HT1080 (cell line): Measurements from ENCODE around the gene GSTT4. TPM values are rescaled to one million over a fixed set of nuclear protein-coding genes. Genes with fewer than 3 reads are reported as not detected.
"Not testable (repeated sequence)": the region's sequence is repeated elsewhere in the genome, so short reads cannot be mapped to it uniquely, and the experiment has no call there.

Source experiments
- DNase-seq: peaks from one replicate; pipeline ENCODE4 v3.0.0-alpha.2; 2015; ENCODE audit warnings: low read depth
- total RNA-seq: library from RNA; depleted of rRNA; stranded (reverse); fragments of >200 nt; shearing (Covaris generic); gene quantifications from 2 replicates; pipeline ENCODE4 v1.2.3, GENCODE V29; 2014

GSTT4 gene
- total RNA-seq, 1 experiment from 2014 or later, result not detected

DNA sequence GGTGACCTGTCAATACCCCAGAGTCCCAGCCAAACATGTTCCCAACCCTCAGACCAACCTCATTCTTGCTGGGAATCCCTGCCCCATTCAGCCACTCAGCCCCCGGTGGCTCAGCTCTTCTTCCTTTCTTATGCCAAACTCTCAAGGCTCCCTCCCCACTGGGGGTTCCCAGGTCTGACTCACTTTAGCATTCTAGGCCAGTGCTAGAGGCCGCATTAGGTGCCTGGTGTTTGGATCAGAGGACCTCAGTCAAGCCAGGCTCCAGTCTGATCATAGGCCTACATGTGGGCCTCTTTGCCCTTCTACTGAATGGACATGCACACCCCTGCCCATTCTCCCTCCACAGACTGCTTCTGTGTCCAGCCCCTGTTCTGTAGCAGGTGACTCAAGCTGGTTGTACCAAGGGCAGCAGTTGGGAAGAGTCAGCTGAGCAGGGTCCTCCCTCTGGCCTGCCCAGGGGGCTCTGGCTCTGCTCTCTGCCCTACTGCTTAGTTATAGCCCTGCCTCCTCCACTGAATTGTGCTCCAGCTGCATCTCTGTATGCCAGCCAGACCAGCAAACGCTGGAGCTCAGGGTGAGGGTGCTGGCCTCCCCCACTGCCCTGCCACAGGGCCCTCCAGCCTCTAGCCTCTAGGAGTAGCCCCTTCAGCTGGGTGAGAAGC lies 15.5 kb downstream of the GSTT4 start:
- DNase-seq, result not testable (repeated sequence)

- DNase-seq, result not testable (repeated sequence)
Measured at GRCh38 chr22:23986538-23987178, 18.6 kb downstream of the GSTT4 start.

- not testable (repeated sequence) for DNase-seq
Measured at GRCh38 chr22:23986089-23986488, 19.2 kb downstream of the GSTT4 start.

- DNase-seq, result no peak
Measured at GRCh38 chr22:23984430-23984829, 20.8 kb downstream of the GSTT4 start.

GRCh38 chr22:23980567-23980966 lies 24.7 kb downstream of the GSTT4 start:
- not testable (repeated sequence) for DNase-seq

- not testable (repeated sequence) for DNase-seq
Measured at GRCh38 chr22:23979557-23980240, 25.6 kb downstream of the GSTT4 start, which contains the start of gene GSTT2. Gene GSTT2 (plus strand): TSS chr22:23980134.

DNA sequence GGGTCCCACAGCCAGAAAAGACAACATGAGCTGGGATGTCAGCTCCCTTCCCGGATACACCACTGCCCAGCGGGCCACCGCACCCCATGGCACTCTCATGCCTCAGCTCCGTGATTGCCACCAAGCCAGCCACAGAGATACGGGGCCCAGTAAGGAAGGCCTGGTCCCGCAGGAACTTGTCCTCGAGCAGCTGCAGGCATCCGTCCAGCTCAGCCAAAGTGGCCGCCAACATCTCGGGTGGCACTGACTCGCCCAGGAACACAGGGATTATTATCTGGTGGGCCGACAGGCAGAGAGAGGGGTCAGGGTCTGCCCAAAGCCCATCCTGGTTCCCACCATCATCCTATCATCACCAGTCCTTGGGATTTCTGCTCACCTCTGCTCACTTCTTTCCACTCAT lies 27.9 kb downstream of the GSTT4 start:
- DNase-seq, result not testable (repeated sequence)

GRCh38 chr22:23974836-23975352 lies 30.4 kb downstream of the GSTT4 start:
- DNase-seq, result not testable (repeated sequence)

- DNase-seq, result not testable (repeated sequence)
Measured at GRCh38 chr22:23974345-23974744, 30.9 kb downstream of the GSTT4 start, which contains the start of gene DDT. Gene DDT (minus strand): TSS chr22:23974441. CDS start chr22:23974414, 27 bp downstream.

DNA sequence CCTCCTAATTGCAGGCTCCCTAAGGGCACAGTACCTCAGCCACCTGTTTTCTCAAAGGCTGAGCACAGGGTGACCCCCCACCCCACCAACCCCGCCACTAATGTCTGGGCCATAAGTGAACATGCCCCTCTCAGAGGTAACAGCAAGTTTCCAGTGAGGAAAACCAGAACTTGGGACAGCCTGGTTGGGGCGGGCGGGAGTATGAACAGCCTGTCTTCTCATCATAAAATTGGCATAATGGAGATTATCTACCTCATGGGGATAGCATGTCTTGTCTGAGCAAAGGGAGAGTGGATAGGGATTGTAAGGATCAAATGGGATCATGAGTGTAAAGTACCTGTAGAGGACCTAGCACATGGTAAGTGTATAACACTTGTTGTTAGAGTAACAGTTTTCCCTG lies 33.3 kb downstream of the GSTT4 start:
- not testable (repeated sequence) for DNase-seq

DNA sequence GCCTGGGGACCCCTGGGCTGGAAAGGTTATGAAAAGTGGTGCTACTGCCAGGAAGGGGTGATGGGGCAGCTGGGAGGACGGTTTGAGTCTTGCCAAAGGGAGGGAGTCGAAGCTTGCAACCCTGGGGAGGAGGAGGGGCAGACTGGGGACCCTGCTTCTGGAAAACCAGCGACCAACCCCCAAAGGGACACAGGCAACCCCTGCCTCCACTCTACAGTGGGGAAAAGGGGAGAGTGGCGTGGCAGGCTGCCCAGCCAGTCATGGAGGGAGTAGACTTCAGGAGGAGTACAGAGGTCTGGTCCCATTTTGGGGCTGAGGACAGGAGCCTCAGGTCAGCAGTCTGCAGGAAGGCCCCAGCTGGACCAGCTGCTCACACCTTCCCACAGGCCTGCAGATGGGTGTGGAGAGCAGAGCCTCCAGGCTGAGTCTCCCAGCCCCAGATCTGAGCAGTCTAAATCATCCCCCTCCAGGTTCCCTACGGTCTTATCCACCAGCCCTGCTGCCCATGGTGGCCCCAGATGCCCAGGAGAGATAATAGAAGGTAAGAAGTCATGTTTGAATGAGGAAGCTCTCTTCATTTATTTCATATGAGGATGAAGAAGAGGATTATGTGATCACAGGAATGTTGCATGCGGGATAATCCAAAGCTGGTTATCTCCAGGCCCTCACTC lies 34.3 kb downstream of the GSTT4 start:
- DNase-seq, result no peak

DNA sequence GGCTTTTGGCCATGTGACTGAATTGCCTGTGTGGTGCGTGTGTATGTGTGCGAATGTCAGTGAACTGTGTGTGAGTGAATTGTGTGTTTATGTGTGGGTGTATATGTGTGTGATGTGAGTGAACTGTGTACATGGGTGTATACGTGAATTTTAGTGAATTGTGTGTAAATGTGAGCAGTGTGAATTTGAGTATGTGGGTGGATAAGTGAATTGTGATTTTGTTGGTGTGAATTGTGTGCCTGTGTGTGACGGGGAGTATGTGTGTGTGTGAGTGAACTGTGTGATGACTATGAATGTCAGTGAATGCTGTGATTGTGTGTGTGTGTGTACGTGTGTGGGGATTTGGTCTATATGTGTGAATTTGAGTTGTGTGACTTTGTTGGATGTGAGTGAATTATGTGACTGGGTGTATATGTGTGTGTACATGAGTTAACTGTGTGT lies 35.0 kb downstream of the GSTT4 start:
- DNase-seq, result no peak

GRCh38 chr22:23969071-23969470 lies 36.2 kb downstream of the GSTT4 start:
- no peak for DNase-seq

DNA sequence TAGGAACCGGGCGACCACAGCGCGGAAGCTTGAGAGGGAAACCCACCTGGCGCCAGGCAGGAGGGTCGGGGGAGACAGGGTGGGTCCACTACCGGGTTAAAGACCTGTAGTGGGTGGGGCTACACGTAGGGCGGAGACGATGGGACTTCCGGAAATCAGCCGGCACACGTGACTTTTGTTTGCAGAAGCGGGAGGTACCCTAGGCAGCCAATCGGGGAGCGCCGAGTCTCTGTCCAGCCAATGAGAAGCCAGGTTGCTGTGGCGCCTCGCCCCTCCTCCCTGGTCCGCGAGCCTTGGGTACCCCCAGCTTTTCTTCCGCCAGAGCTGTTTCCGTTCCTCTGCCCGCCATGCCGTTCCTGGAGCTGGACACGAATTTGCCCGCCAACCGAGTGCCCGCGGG lies 38.7 kb downstream of the GSTT4 start, which contains the start of gene DDTL:
TSS of gene DDTL (plus strand) at position 321 of the 400 bp plus-strand sequence. CDS start at position 348, 27 bp downstream.
- not testable (repeated sequence) for DNase-seq

- not testable (repeated sequence) for DNase-seq
Measured at GRCh38 chr22:23966094-23966493, 39.2 kb downstream of the GSTT4 start.

GRCh38 chr22:23961084-23961771 lies 44.0 kb downstream of the GSTT4 start, which contains the start of gene GSTT2B:
Gene GSTT2B (minus strand): TSS chr22:23961195. CDS start chr22:23961131, 64 bp downstream.
- not testable (repeated sequence) for DNase-seq

DNA sequence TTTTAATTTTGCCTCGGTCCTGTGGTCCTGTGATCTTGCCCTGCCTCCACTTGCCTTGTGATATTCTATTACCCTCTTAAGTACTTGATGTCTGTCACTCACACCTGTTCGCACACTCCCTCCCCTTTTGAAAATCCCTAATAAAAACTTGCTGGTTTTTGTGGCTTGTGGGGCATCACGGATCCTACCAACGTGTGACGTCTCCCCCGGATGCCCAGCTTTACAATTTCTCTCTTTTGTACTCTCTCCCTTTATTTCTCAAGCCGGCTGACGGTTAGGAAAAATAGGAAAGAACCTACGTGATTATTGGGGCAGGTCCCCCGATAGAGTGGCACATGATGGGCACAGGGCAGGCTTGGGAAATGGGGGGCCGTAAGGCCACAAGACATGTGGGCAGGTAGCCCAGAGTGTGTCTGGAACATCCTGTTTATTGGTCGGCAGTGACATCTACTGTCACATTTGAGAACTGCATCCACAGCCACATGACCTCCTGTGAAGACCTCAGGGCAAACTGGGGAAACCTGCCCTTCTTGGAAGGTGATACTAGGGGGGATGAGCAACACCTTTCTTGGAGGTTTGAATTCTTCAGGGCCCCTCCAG lies 48.9 kb downstream of the GSTT4 start:
- peak; percentile 49 for DNase-seq

- not testable (repeated sequence) for DNase-seq
Measured at GRCh38 chr22:23955886-23956285, 49.4 kb downstream of the GSTT4 start.

- not testable (repeated sequence) for DNase-seq
Measured at GRCh38 chr22:23954991-23955305, 50.3 kb downstream of the GSTT4 start.
